ENCODE results near the gene FAM184A. TPM values are rescaled to one million over a fixed set of nuclear protein-coding genes. Genes with fewer than 3 reads are reported as not detected.

Gene FAM184A
- total RNA-seq, 1 experiment from 2014 or later: 0.10 TPM

- DNase-seq (ENCODE audit: low read depth): no peak
- in situ Hi-C loops (cut with HindIII; ENCODE audit: low pct_unique_long_range_greater_than_20kb, low sequenced_read_pairs): no loop called here
Measured at GRCh38 chr6:118993358-118993757, 85.1 kb downstream of the FAM184A start.

- in situ Hi-C loops (cut with HindIII; ENCODE audit: low pct_unique_long_range_greater_than_20kb, low sequenced_read_pairs): no loop called here
- DNase-seq (ENCODE audit: low read depth): no peak
Measured at GRCh38 chr6:118992186-118992795, 86.2 kb downstream of the FAM184A start.

GRCh38 chr6:118986312-118986711 is 92.2 kb downstream of the FAM184A start:
- DNase-seq (ENCODE audit: low read depth): no peak
- in situ Hi-C loops (cut with HindIII; ENCODE audit: low pct_unique_long_range_greater_than_20kb, low sequenced_read_pairs): no loop called here

GRCh38 chr6:118985123-118985830 is 93.2 kb downstream of the FAM184A start:
- DNase-seq (ENCODE audit: low read depth): no peak
- in situ Hi-C loops (cut with HindIII; ENCODE audit: low pct_unique_long_range_greater_than_20kb, low sequenced_read_pairs): no loop called here

- no peak for DNase-seq (ENCODE audit: low read depth)
- in situ Hi-C loops (cut with HindIII; ENCODE audit: low pct_unique_long_range_greater_than_20kb, low sequenced_read_pairs): no loop called here
Measured at GRCh38 chr6:118984342-118984741, 94.1 kb downstream of the FAM184A start.

GRCh38 chr6:118982575-118982911 is 95.9 kb downstream of the FAM184A start:
- in situ Hi-C loops (cut with HindIII; ENCODE audit: low pct_unique_long_range_greater_than_20kb, low sequenced_read_pairs): no loop called here
- no peak for DNase-seq (ENCODE audit: low read depth)

GRCh38 chr6:118981884-118982574 is 96.4 kb downstream of the FAM184A start:
- DNase-seq (ENCODE audit: low read depth): no peak
- in situ Hi-C loops (cut with HindIII; ENCODE audit: low pct_unique_long_range_greater_than_20kb, low sequenced_read_pairs): no loop called here

- in situ Hi-C loops (cut with HindIII; ENCODE audit: low pct_unique_long_range_greater_than_20kb, low sequenced_read_pairs): no loop called here
Measured at GRCh38 chr6:118980063-118980462, 98.4 kb downstream of the FAM184A start.

GRCh38 chr6:118974790-118975189 is 103.7 kb downstream of the FAM184A start:
- DNase-seq (ENCODE audit: low read depth): no peak
- in situ Hi-C loops (cut with HindIII; ENCODE audit: low pct_unique_long_range_greater_than_20kb, low sequenced_read_pairs): no loop called here

More at GRCh38 chr6:118980063-118980462, 98.4 kb downstream of the FAM184A start:
- no peak for DNase-seq (ENCODE audit: low read depth)

- DNase-seq (ENCODE audit: low read depth): no peak
- in situ Hi-C loops (cut with HindIII; ENCODE audit: low pct_unique_long_range_greater_than_20kb, low sequenced_read_pairs): no loop called here
Measured at GRCh38 chr6:118971682-118972081, 106.8 kb downstream of the FAM184A start.

GRCh38 chr6:118970866-118971265 is 107.6 kb downstream of the FAM184A start:
- in situ Hi-C loops (cut with HindIII; ENCODE audit: low pct_unique_long_range_greater_than_20kb, low sequenced_read_pairs): no loop called here

GRCh38 chr6:118968416-118968815 is 110.0 kb downstream of the FAM184A start:
- DNase-seq (ENCODE audit: low read depth): no peak
- in situ Hi-C loops (cut with HindIII; ENCODE audit: low pct_unique_long_range_greater_than_20kb, low sequenced_read_pairs): no loop called here

More at GRCh38 chr6:118970866-118971265, 107.6 kb downstream of the FAM184A start:
- no peak for DNase-seq (ENCODE audit: low read depth)

GRCh38 chr6:118967239-118967638 is 111.2 kb downstream of the FAM184A start:
- DNase-seq (ENCODE audit: low read depth): no peak
- in situ Hi-C loops (cut with HindIII; ENCODE audit: low pct_unique_long_range_greater_than_20kb, low sequenced_read_pairs): no loop called here

GRCh38 chr6:118965843-118966370 is 112.6 kb downstream of the FAM184A start:
- in situ Hi-C loops (cut with HindIII; ENCODE audit: low pct_unique_long_range_greater_than_20kb, low sequenced_read_pairs): no loop called here
- no peak for DNase-seq (ENCODE audit: low read depth)

GRCh38 chr6:118965371-118965770 is 113.1 kb downstream of the FAM184A start:
- DNase-seq (ENCODE audit: low read depth): no peak
- in situ Hi-C loops (cut with HindIII; ENCODE audit: low pct_unique_long_range_greater_than_20kb, low sequenced_read_pairs): no loop called here

GRCh38 chr6:118963003-118963402 is 115.5 kb downstream of the FAM184A start:
- DNase-seq (ENCODE audit: low read depth): no peak
- in situ Hi-C loops (cut with HindIII; ENCODE audit: low pct_unique_long_range_greater_than_20kb, low sequenced_read_pairs): no loop called here

- in situ Hi-C loops (cut with HindIII; ENCODE audit: low pct_unique_long_range_greater_than_20kb, low sequenced_read_pairs): no loop called here
- no peak for DNase-seq (ENCODE audit: low read depth)
Measured at GRCh38 chr6:118959903-118960302, 118.6 kb downstream of the FAM184A start.

GRCh38 chr6:118953391-118953790 is 125.1 kb downstream of the FAM184A start:
- in situ Hi-C loops (cut with HindIII; ENCODE audit: low pct_unique_long_range_greater_than_20kb, low sequenced_read_pairs): no loop called here
- no peak for DNase-seq (ENCODE audit: low read depth)

- DNase-seq (ENCODE audit: low read depth): no peak
- in situ Hi-C loops (cut with HindIII; ENCODE audit: low pct_unique_long_range_greater_than_20kb, low sequenced_read_pairs): no loop called here
Measured at GRCh38 chr6:118952683-118953082, 125.8 kb downstream of the FAM184A start.
